ENCODE results near the gene CRAT. TPM values are rescaled to one million over a fixed set of nuclear protein-coding genes. Genes with fewer than 3 reads are reported as not detected.

Gene CRAT
- total RNA-seq, 1 experiment from 2014 or later, result not detected

Other genes with a start within 250 kb of the CRAT start
- gene KYAT1, start 228.8 kb downstream of the CRAT start, total RNA-seq (2014; rRNA removed; shearing (Covaris generic); ENCODE audit: low replicate concordance), result 26.8 and 31.3 TPM in 2 replicates
- 6.3 and 7.8 TPM in 2 replicates for gene LRRC8A, start 228.7 kb downstream of the CRAT start, total RNA-seq (2014; rRNA removed; shearing (Covaris generic); ENCODE audit: low replicate concordance)
- gene PHYHD1, start 189.8 kb downstream of the CRAT start, total RNA-seq (2014; rRNA removed; shearing (Covaris generic); ENCODE audit: low replicate concordance), result not detected in 2 replicates
- gene DOLK, start 163.2 kb downstream of the CRAT start, total RNA-seq (2014; rRNA removed; shearing (Covaris generic); ENCODE audit: low replicate concordance), result 6.1 and 10.7 TPM in 2 replicates
- gene NUP188, start 163.1 kb downstream of the CRAT start, total RNA-seq (2014; rRNA removed; shearing (Covaris generic); ENCODE audit: low replicate concordance), result 32.1 and 49.0 TPM in 2 replicates
- 42.1 and 76.3 TPM in 2 replicates for gene SH3GLB2, start 82.5 kb downstream of the CRAT start, total RNA-seq (2014; rRNA removed; shearing (Covaris generic); ENCODE audit: low replicate concordance)
- 10.2 and 26.4 TPM in 2 replicates for gene MIGA2, start 74.2 kb downstream of the CRAT start, total RNA-seq (2014; rRNA removed; shearing (Covaris generic); ENCODE audit: low replicate concordance)
- 6.7 and 9.1 TPM in 2 replicates for gene DOLPP1, start 29.7 kb downstream of the CRAT start, total RNA-seq (2014; rRNA removed; shearing (Covaris generic); ENCODE audit: low replicate concordance)
- gene PTPA, start 622 bp upstream of the CRAT start, total RNA-seq (2014; rRNA removed; shearing (Covaris generic); ENCODE audit: low replicate concordance), result 62.7 and 98.6 TPM in 2 replicates
- 0.48 and 2.3 TPM in 2 replicates for gene IER5L, start 67.5 kb upstream of the CRAT start, total RNA-seq (2014; rRNA removed; shearing (Covaris generic); ENCODE audit: low replicate concordance)